HG03432 (cell line): ENCODE measurements around the gene KMT2C.
"Not testable (repeated sequence)": the region's sequence is repeated elsewhere in the genome, so short reads cannot be mapped to it uniquely, and the experiment has no call there.

Experiments used
- ATAC-seq: cut with Tn5 transposase; IDR thresholded peaks from one replicate; pipeline ENCODE4 v1.9.1; 2021; ENCODE audit warnings: mild to moderate bottlenecking, moderate library complexity; ENCODE audit not compliant: unreplicated experiment

KMT2C gene

DNA sequence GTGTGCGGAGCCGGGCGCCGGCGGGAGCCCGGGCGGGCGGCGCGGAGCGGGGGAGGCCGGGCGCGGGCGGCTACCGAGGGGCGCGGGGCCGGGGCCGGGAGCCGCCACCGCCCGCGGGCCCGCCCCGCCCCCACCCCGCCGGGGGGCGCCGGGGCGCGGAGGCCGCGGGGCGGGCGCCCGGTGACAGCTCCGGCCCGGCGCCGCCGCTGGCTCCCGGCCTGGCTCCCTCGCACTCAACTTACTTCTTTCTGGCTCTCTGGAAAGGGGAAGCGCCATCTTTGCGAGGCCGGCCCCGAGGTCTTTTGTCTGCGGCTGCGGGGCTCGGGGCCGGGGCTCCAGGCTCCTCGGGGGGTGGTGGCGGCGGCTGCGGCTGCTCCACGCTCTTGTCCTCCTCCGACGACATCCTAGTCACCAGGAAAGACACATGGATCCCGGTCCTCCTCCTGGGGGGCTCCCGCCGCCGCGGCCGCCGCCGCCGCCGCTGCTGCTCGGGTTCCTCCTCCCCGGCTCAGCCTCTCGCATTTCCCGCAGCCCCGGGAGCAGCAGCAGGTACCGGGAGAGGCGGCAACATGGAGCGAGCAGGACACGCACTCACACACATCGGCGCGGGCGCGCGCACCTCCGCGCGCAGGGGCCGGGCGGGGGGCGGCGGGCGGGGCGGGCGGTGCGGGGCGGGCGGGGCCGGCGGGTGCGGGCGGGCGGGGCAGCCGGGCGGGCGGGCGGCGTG lies at the start of gene KMT2C:
TSS of gene KMT2C (minus strand) at position 620 of the 727 bp plus-strand sequence. CDS start at position 403, 217 bp downstream.
- peak; percentile 26 for ATAC-seq

DNA sequence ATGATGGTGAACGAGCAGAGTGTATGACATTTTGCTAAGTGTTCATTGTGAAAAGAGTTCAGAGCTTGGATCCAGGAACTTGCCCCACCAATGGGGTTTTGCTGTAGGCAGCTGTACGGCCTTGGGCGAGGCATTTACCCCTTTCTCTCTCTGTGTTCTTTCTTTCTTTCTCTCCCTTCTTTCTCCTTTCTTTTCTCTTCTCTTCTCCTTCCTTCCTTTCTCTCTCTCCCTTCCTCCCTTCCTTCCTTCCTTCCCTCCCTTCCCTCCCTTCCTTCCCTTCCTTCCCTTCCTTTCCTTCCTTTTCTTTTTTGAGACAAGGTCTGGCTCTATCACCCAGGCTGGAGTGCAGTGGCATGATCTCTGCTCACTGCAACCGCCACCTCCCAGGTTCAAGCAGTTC lies 45.3 kb upstream of the KMT2C start:
- ATAC-seq = no peak

DNA sequence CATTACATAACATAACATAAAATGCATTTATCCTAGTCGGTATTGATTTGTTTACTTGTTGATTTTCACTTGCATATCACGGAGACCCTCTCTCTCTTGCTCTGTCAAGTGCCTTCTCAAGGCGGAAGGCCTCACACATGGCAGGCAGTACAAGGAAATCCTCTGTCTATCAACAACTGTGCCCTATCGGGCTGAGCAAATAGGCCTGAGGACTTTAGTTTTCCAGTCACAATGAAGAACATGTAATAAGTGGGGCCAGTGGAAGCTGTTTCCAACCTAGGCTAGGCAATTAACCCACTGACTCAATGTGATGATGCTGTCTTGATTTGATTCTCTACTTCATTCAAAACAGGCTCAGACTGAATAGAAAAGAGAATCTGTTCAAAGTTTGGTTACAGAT lies 44.9 kb upstream of the KMT2C start:
- ATAC-seq = no peak

DNA sequence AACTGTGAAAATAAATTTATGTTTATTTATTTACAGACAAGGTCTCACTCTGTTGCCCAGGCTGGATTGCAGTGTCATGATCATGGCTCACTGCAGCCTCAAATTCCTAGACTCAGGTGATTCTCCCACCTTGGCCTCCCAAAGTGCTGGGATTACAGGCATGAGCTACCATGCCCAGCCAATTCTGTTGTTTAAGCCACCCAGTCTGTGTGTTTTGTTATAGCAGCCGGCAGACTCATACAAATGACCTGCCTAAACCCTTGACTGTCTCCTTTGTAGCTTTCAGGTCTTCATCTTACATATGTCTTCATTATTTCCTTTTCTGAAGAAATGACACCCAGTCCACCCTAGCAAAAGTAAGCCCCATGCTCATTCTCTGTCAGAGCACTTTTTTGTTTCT lies 43.8 kb upstream of the KMT2C start:
- no peak for ATAC-seq

DNA sequence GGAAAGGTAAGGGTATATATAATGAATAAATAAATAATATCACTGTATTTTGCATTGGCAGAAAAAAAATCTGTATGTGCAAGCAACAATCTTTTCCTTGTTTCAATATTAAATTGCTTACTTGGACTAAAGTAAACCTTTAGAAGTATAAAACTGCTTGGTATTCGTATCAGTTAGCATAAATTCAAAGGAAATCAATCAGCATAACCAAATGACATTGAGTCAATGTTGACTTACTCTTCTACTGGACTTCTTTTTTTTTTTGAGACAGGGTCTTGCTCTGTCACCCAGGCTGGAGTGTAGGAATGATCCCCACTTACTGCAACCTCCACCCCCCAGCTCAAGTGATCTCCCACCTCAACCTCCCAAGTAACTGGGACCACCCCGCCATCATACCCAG lies 42.3 kb upstream of the KMT2C start:
- ATAC-seq = no peak

DNA sequence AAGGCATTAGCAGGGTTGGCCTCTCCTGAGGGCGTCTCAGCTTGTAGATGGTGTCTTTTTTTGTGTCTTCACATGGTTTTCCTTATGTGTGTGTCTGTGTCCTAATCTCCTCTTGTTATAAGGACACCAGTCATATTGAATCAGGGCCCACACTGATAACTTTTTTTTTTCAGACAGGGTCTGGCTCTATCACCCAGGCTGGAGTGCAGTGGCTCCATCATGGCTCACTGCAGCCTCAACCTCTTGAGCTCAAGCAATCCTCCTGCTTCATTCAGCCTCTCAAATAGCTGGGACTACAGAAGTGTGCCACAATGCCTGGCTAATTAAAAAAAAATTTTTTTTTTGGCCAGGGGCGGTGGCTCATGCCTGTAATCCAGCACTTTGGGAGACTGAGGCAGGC lies 41.3 kb upstream of the KMT2C start:
- no peak for ATAC-seq

DNA sequence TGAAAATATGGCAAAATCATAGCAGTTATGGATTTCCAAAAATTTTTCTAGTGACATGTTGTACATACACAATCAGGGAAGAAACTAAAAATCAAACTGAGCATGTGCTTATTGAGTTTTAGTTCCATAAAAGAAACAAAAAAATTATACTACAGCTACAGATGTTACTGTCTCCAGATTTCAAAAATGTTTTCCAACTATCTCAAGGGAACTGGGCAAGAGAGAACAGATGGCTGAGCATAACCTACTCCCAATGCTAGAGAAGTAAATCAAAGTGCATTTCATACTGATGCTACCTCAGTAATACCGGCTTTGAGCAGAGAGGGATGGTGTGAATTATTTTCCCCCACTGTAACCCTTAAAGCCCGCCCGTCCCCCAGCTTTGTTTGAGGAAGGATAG lies 40.7 kb upstream of the KMT2C start:
- ATAC-seq = no peak

DNA sequence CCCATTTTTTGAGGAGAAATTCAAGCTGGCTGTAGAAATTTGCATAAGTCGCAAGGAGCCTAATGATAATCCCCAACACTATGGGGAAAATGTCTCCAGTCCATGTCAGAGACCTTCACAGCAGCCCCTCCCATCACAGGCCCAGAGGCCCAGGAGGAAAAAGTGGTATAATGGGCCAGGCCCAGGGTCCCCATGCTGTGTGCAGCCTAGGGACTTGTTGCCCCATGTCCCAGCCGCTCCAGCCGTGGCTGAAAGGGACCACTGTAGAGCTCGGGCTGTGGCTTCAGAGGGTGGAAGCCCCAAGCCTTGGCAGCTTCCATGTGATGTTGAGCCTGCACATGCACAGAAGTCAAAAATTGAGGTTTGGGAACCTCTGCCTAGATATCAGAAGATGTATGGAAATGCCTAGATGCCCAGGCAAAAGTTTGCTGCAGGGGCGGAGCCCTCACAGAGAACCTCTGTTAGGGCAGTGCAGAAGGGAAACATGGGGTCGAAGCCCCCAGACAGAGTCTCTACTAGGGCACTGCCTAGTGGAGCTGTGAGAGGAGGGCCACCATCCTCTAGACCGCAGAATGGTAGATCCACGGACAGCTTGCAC lies 35.3 kb upstream of the KMT2C start:
- not testable (repeated sequence) for ATAC-seq

DNA sequence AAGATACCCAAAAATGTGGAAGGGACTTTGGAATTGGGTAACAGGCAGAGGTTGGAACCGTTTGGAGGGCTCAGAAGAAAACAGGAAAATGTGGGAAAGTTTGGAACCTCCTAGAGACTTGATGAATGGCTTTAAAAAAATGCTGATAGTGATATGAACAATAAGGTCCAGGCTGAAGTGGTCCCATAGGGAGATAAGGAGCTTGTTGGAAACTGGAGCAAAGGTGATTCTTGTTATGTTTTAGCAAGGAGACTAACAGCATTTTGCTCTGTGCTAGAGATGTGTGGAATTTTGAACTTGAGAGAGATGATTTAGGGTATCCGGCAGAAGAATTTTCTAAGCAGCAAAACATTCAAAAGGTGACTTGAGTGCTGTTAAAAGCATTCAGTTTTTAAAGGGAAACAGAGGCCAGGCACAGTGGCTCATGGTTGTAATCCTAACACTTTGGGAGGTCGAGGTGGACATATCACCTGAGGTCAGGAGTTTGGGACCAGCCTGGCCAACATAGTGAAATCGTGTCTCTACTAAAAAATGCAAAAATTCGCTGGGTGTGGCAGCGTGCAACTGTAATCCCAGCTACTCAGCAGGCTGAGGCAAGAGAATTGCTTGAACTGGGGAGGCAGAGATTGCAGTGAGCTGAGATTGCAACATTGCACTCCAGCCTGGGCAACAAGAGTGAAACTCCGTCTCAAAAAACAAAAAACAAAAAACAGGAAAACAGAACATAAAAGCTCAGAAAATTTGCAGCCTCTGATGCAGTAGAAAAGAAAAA lies 34.6 kb upstream of the KMT2C start:
- not testable (repeated sequence) for ATAC-seq

DNA sequence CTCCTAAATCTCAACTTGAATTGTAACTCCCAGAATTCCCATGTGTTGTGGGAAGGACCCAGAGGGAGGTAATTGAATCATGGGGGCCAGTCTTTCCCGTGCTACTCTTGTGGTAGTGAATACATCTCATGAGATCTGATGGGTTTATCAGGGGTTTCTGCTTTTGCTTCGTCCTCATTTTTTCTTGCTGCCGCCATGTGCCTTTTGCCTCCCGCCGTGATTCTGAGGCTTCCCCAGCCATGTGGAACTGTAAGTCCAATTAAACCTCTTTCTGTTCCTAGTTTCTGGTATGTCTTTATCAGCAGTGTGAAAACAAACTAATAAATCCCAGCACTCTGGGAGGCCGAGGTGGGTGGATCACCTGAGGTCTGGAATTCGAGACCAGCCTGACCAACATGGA lies 33.8 kb upstream of the KMT2C start:
- not testable (repeated sequence) for ATAC-seq

DNA sequence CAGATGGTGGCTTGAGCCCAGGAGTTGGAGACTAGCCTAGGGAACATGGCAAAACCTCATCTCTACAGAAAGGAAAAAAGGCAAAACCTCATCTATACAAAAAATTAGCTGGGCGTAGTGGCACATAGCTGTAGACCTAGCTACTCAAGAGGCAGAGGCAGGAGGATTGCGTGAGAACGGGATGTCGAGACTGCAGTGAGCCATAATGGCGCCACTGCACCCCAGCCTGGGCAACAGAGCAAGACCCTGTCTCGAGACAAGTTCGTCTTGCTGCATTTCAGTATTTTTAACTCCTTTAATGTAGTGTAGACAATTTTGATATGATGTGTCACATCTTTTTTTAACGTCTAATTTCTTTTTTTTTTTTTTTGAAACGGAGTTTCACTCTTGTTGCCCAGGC lies 31.4 kb upstream of the KMT2C start:
- ATAC-seq = no peak

DNA sequence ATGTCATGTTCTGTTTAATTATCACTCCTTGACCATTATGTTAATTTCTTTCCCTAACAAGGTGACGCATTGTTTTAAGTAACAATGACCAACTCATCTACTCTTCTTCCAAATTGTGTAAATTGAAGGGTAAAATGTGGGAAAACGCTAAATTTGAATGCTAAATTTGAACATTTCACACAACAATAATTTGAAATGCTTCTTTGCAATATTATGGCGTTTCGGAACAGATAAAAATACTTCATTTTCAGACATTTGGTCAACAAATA lies 29.2 kb upstream of the KMT2C start:
- no peak for ATAC-seq

DNA sequence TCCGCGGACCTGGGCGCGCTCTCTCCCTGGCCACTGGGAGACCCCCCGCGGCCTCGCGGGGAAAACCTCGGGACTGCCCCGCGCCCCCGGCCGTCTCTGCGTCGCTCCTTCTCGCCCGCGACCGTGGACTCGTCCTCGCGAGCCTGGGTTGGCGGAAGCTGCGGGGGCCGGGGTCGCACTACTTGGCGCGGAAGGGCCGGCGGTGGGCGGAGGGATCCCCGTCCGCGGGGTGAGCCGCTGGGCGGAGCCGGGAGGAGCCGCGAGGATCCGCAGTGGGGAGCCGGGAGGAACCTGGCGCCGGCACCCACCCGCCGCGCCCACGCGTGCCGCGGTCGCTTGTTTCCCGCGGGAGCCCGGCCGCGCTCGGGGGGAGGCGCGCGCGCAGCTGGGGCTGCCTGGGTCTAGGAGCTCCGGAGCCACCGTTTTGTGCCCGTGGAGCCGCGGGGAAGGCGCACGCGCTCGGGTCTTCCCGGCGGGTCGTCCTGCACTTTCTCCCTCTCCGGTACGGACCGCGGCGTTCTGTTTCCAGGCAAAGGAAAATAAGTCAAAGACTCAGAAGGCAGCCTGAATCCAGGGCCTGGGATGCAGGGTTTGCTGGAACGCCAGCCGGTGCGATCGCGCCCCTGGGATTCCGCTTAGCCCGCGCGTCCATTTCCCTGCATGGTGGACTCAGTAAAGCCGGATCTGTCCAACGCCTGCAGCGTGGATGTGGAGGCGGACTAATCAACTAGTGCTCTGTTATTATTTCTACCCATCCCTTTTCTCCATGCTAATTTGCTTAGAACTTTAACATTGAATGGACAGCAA lies 28.7 kb upstream of the KMT2C start:
- peak; percentile 44 for ATAC-seq

DNA sequence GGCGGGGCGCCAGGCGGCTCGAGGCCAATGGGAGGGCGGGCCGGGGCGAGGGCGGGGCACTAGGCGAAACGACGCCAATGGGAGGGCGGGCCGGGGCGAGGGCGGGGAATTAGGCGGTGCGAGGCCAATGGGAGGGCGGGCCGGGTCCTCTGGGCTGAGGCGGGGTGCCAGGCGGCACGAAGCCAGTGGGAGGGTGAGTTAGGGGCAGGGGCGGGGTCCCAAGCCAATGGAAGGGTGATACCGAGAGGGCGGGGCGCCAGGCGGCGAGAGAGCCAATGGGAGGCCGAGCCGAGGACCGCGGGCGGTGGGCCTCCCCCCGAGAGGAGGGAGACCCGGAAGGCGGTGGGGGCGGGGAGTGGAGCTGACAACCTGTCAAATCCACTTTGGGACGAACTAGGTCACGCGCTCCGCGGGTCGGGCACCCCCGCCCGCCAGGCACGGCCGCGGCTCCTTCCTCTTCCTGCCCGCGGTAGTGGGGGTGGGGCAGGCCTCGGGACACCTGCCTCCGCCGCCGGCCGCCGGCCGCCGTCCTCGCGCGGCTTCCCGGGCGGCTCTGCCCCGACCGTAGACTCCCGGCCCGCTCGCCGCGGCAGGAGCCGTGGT lies 28.0 kb upstream of the KMT2C start:
- ATAC-seq = peak; percentile 90

DNA sequence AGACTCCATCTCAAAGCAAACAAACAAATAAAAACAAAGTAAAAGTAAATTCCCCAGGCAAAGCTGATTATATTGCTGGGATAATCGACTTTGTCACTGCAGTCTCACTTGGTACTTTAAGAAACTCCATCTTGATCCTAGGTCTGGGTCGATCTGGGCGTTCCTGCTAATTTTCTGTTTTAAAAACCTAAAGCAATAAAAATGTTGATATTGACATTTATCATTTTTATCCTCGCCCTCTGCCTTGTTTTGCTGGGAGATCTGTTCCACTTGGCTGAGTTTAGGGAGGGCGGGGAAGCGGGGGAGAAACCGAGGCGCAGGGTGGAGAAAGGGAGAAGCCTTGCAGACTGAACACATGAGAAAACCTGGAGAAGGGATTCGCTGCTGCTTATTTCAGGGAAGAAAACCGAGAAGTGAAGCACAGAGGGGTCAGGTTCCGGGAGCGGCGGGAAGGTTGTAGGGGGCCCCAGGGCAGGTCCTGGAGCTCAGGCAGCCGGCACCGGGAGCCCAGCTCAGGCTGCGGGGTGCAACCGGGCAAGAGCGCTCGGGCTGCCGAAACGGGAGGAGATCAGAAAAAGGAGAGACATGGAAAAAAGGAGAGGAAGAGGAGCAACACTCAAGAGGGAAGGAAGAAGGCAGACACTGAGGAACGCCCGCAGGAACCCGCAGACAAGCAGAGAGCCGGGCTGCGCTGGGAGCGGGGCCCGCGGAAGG lies 27.3 kb upstream of the KMT2C start:
- peak; percentile 14 for ATAC-seq

DNA sequence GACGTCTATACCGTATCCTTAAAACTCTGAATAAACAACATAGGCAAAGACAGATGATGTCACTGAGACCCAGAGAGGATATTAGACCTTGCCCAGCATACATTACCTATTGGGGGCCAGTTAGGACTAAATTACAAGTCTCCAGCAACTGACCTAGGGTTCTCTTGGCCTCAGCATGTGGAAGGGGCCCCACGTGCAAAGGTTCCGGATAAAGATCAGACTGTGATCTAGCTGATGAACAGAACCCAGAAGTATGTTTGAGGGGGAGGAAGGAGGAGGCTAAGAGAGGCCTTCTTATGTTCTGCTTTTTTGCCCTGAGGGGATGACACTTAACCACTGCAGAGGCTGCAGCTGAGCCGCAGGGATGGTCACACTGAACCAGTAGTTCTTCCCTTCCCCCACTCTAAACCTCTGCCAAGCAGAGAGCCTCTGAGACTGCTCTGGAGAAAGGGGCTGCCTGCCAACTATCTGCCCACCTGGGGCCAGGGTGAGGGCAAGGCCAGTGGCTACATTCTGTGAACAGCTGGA lies 24.0 kb upstream of the KMT2C start:
- ATAC-seq = no peak

DNA sequence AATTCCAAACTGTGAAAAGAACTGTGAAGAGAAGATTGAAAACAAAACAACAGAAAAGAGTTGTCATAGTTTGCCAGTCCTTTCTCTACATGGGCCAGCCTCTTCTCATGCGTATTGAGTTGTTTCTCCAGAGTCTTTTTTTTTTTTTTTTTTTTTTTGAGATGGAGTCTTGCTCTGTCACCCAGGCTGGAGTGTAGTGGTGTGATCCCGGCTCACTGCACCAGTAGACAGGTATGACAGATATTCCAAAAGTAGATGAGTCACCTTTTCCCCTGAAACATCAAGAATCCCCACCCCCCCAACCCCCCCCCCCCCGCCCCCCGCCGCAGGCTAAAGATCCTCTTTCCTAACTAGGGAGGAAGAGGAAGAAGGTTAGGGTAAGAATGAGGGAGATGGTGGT lies 15.6 kb upstream of the KMT2C start:
- ATAC-seq = no peak

DNA sequence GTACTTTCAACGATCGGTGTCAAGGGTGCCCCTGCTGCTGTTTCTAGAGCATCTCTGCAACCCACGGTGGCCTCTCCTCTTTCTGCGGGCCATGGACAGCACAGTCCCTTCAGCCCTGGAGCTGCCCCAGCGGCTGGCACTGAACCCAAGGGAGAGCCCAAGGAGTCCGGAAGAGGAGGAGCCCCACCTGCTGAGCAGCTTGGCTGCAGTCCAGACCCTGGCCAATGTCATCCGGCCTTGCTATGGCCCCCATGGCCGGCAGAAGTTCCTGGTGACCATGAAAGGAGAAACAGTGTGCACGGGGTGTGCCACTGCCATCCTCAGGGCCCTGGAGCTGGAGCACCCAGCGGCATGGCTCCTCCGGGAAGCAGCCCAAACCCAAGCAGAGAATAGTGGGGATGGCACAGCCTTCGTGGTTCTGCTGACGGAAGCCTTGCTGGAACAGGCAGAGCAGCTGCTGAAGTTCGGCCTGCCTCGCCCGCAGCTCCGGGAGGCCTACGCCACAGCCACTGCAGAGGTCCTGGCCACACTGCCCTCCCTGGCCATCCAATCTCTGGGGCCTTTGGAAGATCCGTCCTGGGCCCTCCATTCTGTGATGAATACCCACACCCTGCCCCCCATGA lies 9.7 kb upstream of the KMT2C start:
- not testable (repeated sequence) for ATAC-seq

DNA sequence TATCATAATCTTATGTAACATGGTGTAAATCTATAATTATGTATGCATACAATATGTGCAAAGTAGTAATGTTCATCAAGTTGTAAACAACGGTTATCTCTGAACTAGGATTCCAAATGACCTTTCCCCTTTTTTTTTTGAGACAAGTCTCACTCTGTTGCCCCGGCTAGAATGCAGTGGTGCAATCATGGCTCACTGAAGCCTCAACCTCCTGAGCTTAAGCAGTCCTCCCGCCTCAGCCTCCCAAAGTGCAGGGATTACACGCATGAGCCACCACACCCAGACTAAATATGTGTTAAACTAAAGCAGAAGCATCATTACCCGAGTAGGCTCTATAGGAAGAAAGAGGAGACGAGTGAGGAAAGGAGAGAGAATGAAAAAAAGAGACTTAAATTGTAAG lies 7.8 kb upstream of the KMT2C start:
- ATAC-seq = no peak
